ENCODE measurements around the gene GRIN3B.

The GRIN3B gene

GRCh38 chr19:964761-965694 lies 35.2 kb upstream of the GRIN3B start:
- DNase-seq = no peak

DNA sequence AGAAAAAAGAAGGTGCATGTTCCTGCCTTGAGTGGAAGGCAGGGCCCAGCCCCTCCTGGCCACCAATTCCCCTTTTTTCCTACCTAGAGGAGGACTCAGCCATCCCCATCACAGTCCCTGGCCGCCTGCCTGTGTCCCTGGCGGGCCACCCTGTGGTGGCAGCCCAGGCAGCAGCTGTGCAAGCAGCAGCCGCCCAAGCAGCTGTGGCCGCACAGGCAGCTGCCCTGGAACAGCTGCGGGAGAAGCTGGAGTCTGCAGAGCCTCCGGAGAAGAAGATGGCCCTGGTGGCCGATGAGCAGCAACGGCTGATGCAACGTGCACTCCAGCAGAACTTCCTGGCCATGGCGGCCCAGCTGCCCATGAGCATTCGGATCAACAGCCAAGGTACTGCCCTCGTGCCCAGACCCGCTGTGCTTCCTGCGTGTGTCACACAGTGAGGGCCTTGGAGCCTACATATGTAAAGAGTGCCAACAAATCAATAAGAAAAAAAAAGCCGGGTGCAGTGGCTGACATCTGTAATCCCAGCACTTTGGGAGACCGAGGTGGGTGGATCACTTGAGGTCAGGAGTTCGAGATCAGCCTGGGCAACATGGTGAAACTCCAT lies 33.6 kb upstream of the GRIN3B start:
- DNase-seq = no peak

DNA sequence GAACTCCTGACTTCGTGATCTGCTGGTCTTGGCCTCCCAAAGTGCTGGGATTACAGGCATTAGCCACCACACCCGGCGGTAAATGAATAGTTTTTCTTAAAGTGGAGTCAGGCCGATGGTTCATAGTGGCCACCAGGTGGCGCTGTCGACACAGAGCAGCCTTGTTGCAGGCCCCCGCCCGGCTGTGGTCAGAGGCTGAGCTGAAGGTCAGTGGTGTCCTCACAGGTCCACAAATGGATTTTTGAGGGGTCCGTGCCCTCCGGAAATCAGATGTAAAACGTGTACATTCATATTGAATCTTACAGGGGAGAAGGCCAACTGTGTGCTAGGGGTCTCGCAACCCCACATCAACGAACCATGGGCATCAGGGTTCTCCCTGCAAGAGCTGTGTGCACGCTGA lies 29.5 kb upstream of the GRIN3B start:
- no peak for DNase-seq

DNA sequence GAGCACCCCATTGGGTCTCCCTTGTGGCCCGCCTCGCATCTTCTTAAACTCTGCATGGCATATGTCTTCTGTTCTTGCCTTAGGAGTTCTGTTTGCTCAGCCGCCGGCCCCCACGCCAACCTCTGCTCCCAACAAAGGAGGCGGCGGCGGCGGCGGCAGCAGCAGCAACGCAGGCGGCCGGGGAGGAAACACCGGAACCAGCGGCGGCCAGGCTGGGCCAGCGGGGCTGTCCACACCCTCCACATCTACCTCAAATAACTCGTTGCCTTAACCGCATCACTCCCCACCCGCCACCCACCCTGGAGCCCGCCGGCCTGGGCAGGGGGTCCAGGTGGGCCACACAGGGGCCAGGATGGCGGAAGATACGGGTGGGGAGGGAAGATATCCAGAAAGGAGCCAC lies 28.4 kb upstream of the GRIN3B start:
- no peak for DNase-seq

DNA sequence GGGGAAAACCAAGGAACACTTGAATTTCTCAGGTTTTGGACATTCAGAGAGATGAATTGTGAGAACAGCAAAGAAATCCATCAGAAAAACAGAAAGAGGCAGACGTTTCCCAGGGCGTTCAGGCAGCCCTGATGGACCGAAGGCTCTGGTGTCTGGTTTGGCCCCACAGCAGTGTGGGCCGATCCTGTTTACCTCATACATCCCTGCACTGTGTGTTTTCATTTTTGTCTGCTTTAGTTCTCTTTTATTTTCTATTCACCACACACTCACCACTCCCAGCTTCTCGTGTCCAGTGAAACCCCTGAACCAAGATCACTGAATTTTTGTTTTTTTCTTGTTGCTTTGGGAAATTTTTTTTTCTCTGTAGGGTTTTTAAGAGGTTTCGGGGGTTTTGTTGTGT lies 27.9 kb upstream of the GRIN3B start:
- no peak for DNase-seq

GRCh38 chr19:973726-974563 lies 26.3 kb upstream of the GRIN3B start:
- DNase-seq = no peak

- DNase-seq = no peak
These were observed 25.5 kb upstream of the GRIN3B start for GRCh38 chr19:974564-975257.

GRCh38 chr19:976476-976875 lies 23.7 kb upstream of the GRIN3B start:
- no peak for DNase-seq

DNA sequence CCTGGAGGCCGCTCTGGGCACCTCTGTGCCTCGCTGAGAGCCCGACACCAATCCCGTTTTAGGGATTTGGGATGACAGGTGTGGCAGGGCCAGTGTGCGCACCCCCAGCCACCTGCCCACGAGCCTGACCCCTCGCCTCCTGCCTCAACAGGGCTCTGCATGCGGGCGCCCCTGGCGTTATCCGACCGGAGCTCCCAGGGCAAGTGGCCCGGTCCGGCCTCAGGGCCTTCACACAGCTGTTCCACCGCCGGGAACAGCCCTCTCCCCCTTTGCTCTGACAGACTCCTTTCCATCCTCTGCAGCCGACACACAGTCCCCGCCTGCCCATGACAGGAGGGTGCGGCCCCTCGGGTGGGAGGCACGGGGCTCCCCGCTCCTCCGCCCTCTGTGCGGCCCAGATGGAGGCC lies 23.2 kb upstream of the GRIN3B start:
- no peak for DNase-seq

DNA sequence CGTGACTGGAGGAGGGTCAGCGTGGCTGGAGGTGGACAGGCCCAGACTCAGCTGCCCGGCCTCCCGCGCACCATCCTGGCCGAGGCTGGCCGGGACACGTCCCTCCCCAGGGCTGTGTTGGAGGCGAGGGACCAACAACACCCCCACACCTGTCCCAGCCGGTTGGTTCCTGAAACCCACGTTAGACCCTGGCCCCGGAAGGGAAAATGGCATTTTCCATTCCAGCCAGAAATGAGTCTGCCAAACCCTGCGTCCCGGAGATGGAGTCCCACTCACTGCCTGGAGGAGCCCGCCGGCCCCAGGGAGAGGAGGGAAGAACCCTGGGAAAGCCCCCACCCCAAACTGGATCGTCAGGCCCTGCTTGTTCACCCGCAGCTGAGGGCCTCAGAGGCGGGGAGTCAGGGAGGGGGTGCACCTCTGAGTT lies 20.9 kb upstream of the GRIN3B start:
- no peak for DNase-seq

DNA sequence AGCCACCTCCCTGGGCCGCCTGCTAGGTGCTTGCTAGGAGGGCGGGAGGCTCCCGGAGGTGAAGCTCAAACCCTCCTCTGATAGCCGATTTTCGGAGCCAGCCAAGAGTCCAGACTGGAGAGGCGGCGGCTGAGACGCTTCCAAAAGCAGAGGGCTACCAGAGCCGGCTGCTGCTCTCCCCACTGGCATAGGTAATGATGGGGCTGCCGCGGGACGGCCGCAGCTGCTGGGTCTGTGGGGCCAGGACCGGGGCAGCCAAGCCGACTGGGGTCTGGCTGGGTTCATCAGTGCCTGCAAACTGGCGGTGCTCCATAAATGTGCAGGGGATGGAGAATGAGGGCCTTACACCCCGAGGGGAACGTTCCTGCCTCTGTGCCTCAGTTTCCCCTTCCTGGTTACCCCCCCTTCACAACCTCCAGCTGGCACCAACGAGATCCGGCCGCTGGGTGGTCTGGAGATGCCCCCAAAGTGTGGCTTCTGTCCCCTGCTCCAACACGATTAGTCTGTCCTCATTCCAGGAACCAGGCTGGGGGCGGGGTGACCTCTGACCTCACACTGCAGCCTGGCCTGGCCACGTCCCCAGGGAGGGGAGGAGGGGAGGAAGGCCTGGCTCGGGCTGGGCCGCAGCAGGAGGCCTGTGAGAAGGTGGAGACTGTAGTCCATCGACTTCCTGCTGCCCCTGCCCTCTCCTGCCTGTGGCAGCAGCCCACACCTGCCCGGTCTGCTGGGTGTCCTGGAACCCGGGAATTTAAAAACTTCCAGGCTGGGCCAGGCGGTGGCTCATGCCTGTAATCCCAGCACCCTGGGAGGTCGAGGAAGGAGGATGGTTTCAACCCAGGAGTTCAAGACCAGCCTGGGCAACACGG lies 19.9 kb upstream of the GRIN3B start:
- no peak for DNase-seq

DNA sequence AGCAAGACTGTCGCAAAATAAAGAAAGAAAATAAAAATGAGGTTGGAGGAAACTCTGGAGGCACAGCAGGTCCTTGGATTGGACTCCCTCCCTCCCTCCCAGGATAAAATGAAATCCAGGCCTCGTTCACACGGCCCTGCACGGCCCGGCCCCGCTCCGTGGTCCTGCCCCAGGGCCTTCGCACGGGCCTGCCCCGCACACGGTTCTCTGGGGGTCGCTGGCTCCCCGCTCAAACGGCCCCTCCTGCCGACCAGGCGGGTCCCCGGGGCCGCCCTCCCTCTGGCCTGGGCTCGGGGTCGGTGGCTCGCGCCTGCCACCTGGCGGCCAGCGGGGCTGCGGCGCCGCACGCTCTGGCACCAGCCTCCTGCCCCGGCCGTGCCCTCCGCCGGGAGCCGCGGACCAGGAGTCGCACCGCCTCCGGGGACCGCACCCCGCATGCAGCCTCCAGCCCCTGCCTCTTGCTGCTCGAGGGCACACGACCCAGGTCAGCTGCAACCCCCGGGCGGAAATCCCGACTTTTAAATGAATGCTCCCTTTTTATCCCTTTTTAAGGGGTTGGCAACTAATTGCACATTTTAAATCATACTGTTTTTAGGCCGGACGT lies 17.6 kb upstream of the GRIN3B start:
- DNase-seq = peak; percentile 59

GRCh38 chr19:984165-984967 lies 15.9 kb upstream of the GRIN3B start, which contains the start of gene WDR18:
Gene WDR18 (plus strand): TSS chr19:984345. CDS start chr19:984354, 9 bp downstream.
- peak; percentile 93 for DNase-seq

GRCh38 chr19:986083-986482 lies 14.1 kb upstream of the GRIN3B start:
- DNase-seq = no peak

- DNase-seq = no peak
These were observed 12.1 kb upstream of the GRIN3B start for GRCh38 chr19:988081-988480.

DNA sequence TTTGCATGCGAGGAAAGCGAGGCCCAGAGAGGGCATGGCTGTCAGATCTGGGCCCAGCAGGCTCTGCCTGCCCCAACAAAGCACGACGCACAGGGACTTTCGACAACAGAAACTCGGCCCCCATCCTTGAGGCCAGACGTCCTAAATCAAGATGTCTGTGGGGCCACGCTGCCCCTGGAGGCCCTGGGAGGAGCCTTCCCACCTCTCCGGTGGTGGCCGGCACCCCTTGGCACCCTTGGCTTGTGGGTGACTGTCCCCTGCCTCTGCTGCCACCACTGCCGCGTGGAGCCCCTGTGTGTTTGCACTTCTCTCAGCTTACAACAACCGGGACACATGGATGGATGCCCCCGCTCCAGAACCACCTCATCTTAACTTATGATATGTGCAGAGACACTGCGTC lies 11.7 kb upstream of the GRIN3B start:
- DNase-seq = no peak

DNA sequence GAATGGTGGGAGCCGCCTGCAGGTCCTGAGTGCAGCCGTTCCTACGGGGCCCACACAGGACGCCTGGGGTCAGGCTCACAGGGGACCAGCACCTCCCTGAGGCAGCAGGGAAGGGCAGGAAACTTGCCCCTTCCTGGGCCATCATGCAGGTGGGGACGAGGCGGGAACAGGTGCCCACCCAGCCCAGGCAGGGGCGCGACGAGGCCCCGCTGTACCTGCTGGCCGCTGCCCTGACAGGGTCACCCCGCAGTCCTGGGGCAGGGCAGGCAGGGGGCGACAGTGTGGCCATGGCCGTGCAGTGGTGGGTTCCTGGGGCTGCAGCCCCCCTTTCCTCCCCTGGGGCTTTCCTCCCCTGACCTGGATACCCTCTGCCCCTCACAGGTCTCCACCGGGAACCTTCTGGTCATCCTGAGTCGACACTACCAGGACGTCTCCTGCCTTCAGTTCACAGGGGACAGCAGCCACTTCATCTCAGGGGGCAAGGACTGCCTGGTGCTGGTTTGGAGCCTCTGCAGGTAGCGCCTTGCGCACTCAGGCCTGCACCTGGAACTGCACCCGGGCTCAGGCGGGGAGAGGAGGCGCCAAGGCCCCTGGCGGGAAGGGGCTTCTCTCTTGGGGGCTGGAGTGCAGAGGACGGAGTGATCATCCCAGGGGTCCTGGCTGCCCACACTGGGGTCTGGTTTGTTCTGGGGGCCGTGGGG lies 10.7 kb upstream of the GRIN3B start:
- DNase-seq = no peak

GRCh38 chr19:990119-990571 lies 10.1 kb upstream of the GRIN3B start:
- no peak for DNase-seq

DNA sequence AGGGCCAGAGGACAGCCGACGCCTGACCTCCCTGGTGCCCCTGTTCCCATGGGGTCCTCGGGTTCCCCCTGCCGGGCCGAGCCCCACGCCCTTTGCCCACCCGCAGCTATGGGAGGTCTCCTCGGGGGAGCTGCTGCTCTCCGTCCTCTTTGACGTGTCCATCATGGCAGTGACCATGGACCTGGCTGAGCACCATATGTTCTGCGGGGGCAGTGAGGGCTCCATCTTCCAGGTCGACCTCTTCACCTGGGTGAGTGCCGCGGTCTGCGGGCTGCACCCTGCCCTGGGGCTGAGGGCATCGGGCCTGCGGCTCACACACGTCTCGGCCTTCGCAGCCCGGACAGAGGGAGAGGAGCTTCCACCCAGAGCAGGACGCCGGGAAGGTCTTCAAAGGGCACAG lies 9.5 kb upstream of the GRIN3B start:
- DNase-seq = no peak

Data from NCI-H1092 treated with DMSO at 0.1 percent for 48 hours (cell line).